Measurements from ENCODE around the gene HIGD2A. TPM values are rescaled to one million over a fixed set of nuclear protein-coding genes. Genes with fewer than 3 reads are reported as not detected.

The HIGD2A gene
- total and polyA plus RNA-seq, 9 of the 15 experiments (the other 6 are each of a cell fraction or from before 2014, with no cell fraction given) = 94.7 to 264 (median 163) TPM

GRCh38 chr5:176373100-176373818, 15.3 kb upstream of the HIGD2A start (continued):
- TF ChIP-seq KLF16 (IDR thresholded peaks at IDR 0.05) (no peak), EP300 (IDR thresholded peaks at IDR 0.05; ENCODE audit: low read length) (no peak), ZSCAN32 (CRISPR knock-in tag; IDR thresholded peaks at IDR 0.05) (no peak), ZNF143 (CRISPR knock-in tag; IDR thresholded peaks at IDR 0.05) (peak; percentile 67), E2F6 (IDR thresholded peaks at IDR 0.05; ENCODE audit: borderline replicate concordance in 1 of 2, extremely low read depth in 1 of 2, insufficient read depth in 1 of 2, insufficient read length in 1 of 2, low read depth in 1 of 2, low read length in 1 of 2, poor library complexity in 1 of 2, severe bottlenecking in 1 of 2) (peak in 1 of 2 experiments; percentile 62), SMC3 (conservative IDR thresholded peaks at IDR 0.05; ENCODE audit: insufficient read depth, low read depth, low read length) (no peak), ZNF165 (CRISPR knock-in tag; IDR thresholded peaks at IDR 0.05; ENCODE audit: borderline replicate concordance) (no peak), HDAC8 (tag; IDR thresholded peaks at IDR 0.05) (no peak), ERF (CRISPR knock-in tag; IDR thresholded peaks at IDR 0.05) (no peak), MEIS2 (IDR thresholded peaks at IDR 0.05; ENCODE audit: partially characterized antibody) (peak; percentile 51), BACH1 (tag; IDR thresholded peaks at IDR 0.05) (peak; percentile 41; the same call in 1 of the 2 replicates), KAT8 (IDR thresholded peaks at IDR 0.05; ENCODE audit: low read depth) (no peak), HDAC1 (IDR thresholded peaks at IDR 0.05) (no peak), ZNF75A (CRISPR knock-in tag; IDR thresholded peaks at IDR 0.05) (0 out of 2 replicates have a peak, but pooled peaks have one; percentile 29), PYGO2 (tag; IDR thresholded peaks at IDR 0.05) (no peak), ZNF695 (CRISPR knock-in tag; IDR thresholded peaks at IDR 0.05) (no peak), FOXM1 (IDR thresholded peaks at IDR 0.05; ENCODE audit: low read depth) (no peak), FOXM1 (CRISPR knock-in tag; IDR thresholded peaks at IDR 0.05; ENCODE audit: low read depth) (no peak), RBM34 (IDR thresholded peaks at IDR 0.05; ENCODE audit: borderline replicate concordance, insufficient read depth, low read length) (no peak), DNMT1 (IDR thresholded peaks at IDR 0.05) (no peak), PML (IDR thresholded peaks at IDR 0.05; ENCODE audit: low read length) (no peak), IRF9 (tag; IDR thresholded peaks at IDR 0.05) (no peak), CREB5 (CRISPR knock-in tag; IDR thresholded peaks at IDR 0.05) (no peak), ARID3B (CRISPR knock-in tag; IDR thresholded peaks at IDR 0.05; ENCODE audit: borderline replicate concordance) (no peak), ESRRB (CRISPR knock-in tag; IDR thresholded peaks at IDR 0.05; ENCODE audit: borderline replicate concordance) (no peak), ZNF217 (CRISPR knock-in tag; IDR thresholded peaks at IDR 0.05) (no peak)
